Measurements from ENCODE around the gene CPED1.

The CPED1 gene

GRCh38 chr7:121259826-121260225, 271.3 kb downstream of the CPED1 start:
- Histone ChIP-seq H3K36me3 (ENCODE audit: insufficient read depth, low read length) (no peaks in the 10 kb centered on the region), H3F3A (ENCODE audit: insufficient read depth, low read length) (no peaks in the 10 kb centered on the region), H4K20me1 (ENCODE audit: insufficient read depth, low read length) (no peaks in the 10 kb centered on the region), H3K4me3 (ENCODE audit: low read depth, low read length, poor library complexity, severe bottlenecking) (no peak overlapping the region), H3K79me2 (ENCODE audit: insufficient read depth, low read length) (no peaks in the 10 kb centered on the region), H3K9me2 (ENCODE audit: low read depth, low read length) (no peaks in the 10 kb centered on the region), H3K4me2 (ENCODE audit: low read length) (no peak overlapping the region), H3K27ac (ENCODE audit: low read depth, low read length, poor library complexity, severe bottlenecking) (no peak overlapping the region), H2AFZ (ENCODE audit: low read length) (no peak overlapping the region), H3K9ac (ENCODE audit: low read length) (no peak overlapping the region), H3K27me3 (ENCODE audit: insufficient read depth, low read length) (no peaks in the 10 kb centered on the region), H3K4me1 (ENCODE audit: insufficient read depth, low read length, severe bottlenecking) (no peaks in the 10 kb centered on the region), H3K9me3 (ENCODE audit: low read length) (peaks cover 13% of the 10 kb centered on the region; the same call in 1 of the 2 replicates)
- TF ChIP-seq EZH2 (IDR thresholded peaks at IDR 0.05; ENCODE audit: borderline replicate concordance, low read length) (no peak), CTCF (IDR thresholded peaks at IDR 0.05; ENCODE audit: low read length) (no peak)

GRCh38 chr7:121261207-121261884, 272.8 kb downstream of the CPED1 start:
- no peaks in the 10 kb centered on the region for H3K79me2 ChIP-seq (ENCODE audit: insufficient read depth, low read length)
- no peaks in the 10 kb centered on the region for H3K4me1 ChIP-seq (ENCODE audit: insufficient read depth, low read length, severe bottlenecking)
- no peaks in the 10 kb centered on the region for H3K27me3 ChIP-seq (ENCODE audit: insufficient read depth, low read length)
- H3K27ac ChIP-seq (ENCODE audit: low read depth, low read length, poor library complexity, severe bottlenecking) = no peak overlapping the region
- no peak overlapping the region for H3K4me3 ChIP-seq (ENCODE audit: low read depth, low read length, poor library complexity, severe bottlenecking)
- H4K20me1 ChIP-seq (ENCODE audit: insufficient read depth, low read length) = no peaks in the 10 kb centered on the region
- no peaks in the 10 kb centered on the region for H3K36me3 ChIP-seq (ENCODE audit: insufficient read depth, low read length)
- no peaks in the 10 kb centered on the region for H3K9me2 ChIP-seq (ENCODE audit: low read depth, low read length)
- no peak overlapping the region for H2AFZ ChIP-seq (ENCODE audit: low read length)
- no peak overlapping the region for H3K4me2 ChIP-seq (ENCODE audit: low read length)
- no peak overlapping the region for H3K9ac ChIP-seq (ENCODE audit: low read length)
- H3F3A ChIP-seq (ENCODE audit: insufficient read depth, low read length) = no peaks in the 10 kb centered on the region
- no peak for TF ChIP-seq CTCF (IDR thresholded peaks at IDR 0.05; ENCODE audit: low read length)
- H3K9me3 ChIP-seq (ENCODE audit: low read length) = peaks cover 5% of the 10 kb centered on the region; the same call in 1 of the 2 replicates

GRCh38 chr7:121262221-121262620, 273.7 kb downstream of the CPED1 start:
- no peak overlapping the region for H3K9ac ChIP-seq (ENCODE audit: low read length)
- H3F3A ChIP-seq (ENCODE audit: insufficient read depth, low read length) = no peaks in the 10 kb centered on the region
- no peaks in the 10 kb centered on the region for H3K27me3 ChIP-seq (ENCODE audit: insufficient read depth, low read length)
- no peaks in the 10 kb centered on the region for H3K79me2 ChIP-seq (ENCODE audit: insufficient read depth, low read length)
- no peak overlapping the region for H2AFZ ChIP-seq (ENCODE audit: low read length)
- no peak overlapping the region for H3K27ac ChIP-seq (ENCODE audit: low read depth, low read length, poor library complexity, severe bottlenecking)
- no peaks in the 10 kb centered on the region for H4K20me1 ChIP-seq (ENCODE audit: insufficient read depth, low read length)
- no peaks in the 10 kb centered on the region for H3K36me3 ChIP-seq (ENCODE audit: insufficient read depth, low read length)
- no peaks in the 10 kb centered on the region for H3K9me3 ChIP-seq (ENCODE audit: low read length)
- no peaks in the 10 kb centered on the region for H3K4me1 ChIP-seq (ENCODE audit: insufficient read depth, low read length, severe bottlenecking)
- no peak overlapping the region for H3K4me2 ChIP-seq (ENCODE audit: low read length)
- TF ChIP-seq EZH2 (IDR thresholded peaks at IDR 0.05; ENCODE audit: borderline replicate concordance, low read length) = no peak
- TF ChIP-seq CTCF (IDR thresholded peaks at IDR 0.05; ENCODE audit: low read length) = no peak
- no peaks in the 10 kb centered on the region for H3K9me2 ChIP-seq (ENCODE audit: low read depth, low read length)
- no peak overlapping the region for H3K4me3 ChIP-seq (ENCODE audit: low read depth, low read length, poor library complexity, severe bottlenecking)

All from OCI-LY1 (cell line).